ENCODE data around the gene PTPRD. TPM values are rescaled to one million over a fixed set of nuclear protein-coding genes. Genes with fewer than 3 reads are reported as not detected.

PTPRD gene
- total and polyA plus RNA-seq, 2 experiments from 2014 or later, result 11.5 to 58.0 TPM

GRCh38 chr9:8351436-8351835 lies 2261.4 kb downstream of the PTPRD start:
- Histone ChIP-seq H3K9me2 (ENCODE audit: insufficient read depth) (no peaks in the 10 kb centered on the region), H3K4me2 (no peak overlapping the region), H2AFZ (no peak overlapping the region), H4K20me1 (replicated peaks; ENCODE audit: insufficient read depth) (no peaks in the 10 kb centered on the region), H3K27ac (ENCODE audit: low read depth) (no peak overlapping the region), H3K79me2 (replicated peaks; ENCODE audit: insufficient read depth) (no peaks in the 10 kb centered on the region), H3K4me3 (no peak overlapping the region), H3K27me3 (ENCODE audit: insufficient read depth) (no peaks in the 10 kb centered on the region), H3F3A (replicated peaks; ENCODE audit: low read depth) (no peaks in the 10 kb centered on the region), H3K36me3 (ENCODE audit: insufficient read depth) (no peaks in the 10 kb centered on the region), H3K4me1 (ENCODE audit: insufficient read depth) (no peaks in the 10 kb centered on the region)
- H3K27ac Mint-ChIP-seq, result no peak overlapping the region
- no peak for DNase-seq (ENCODE audit: low spot score)
- no peaks in the 10 kb centered on the region for H3K4me1 Mint-ChIP-seq
- no peaks in the 10 kb centered on the region for H3K9me3 Mint-ChIP-seq
- H3K36me3 Mint-ChIP-seq (ENCODE audit: low read depth), result no peaks in the 10 kb centered on the region
- TF ChIP-seq STAT1 (IDR thresholded peaks at IDR 0.05; ENCODE audit: unreplicated experiment) (no peak), ZNF114 (CRISPR knock-in tag; IDR thresholded peaks at IDR 0.05) (no peak), ZNF462 (CRISPR knock-in tag; IDR thresholded peaks at IDR 0.05) (no peak), EZH2phosphoT487 (IDR thresholded peaks at IDR 0.05; ENCODE audit: unreplicated experiment) (no peak), NANOG (IDR thresholded peaks at IDR 0.05; ENCODE audit: borderline replicate concordance) (no peak), EZH2 (IDR thresholded peaks at IDR 0.05; ENCODE audit: low read depth, unreplicated experiment) (no peak)
- H3K27me3 Mint-ChIP-seq (ENCODE audit: insufficient read depth, low read depth, poor library complexity), result no peaks in the 10 kb centered on the region
- H3K4me3 Mint-ChIP-seq, result no peak overlapping the region
- ATAC-seq, result no peak

- Histone ChIP-seq H3K36me3 (ENCODE audit: insufficient read depth) (no peaks in the 10 kb centered on the region), H3K4me1 (ENCODE audit: insufficient read depth) (no peaks in the 10 kb centered on the region), H3K4me3 (no peak overlapping the region), H3K27me3 (ENCODE audit: insufficient read depth) (no peaks in the 10 kb centered on the region), H3K4me2 (no peak overlapping the region), H3K27ac (ENCODE audit: low read depth) (no peak overlapping the region), H2AFZ (no peak overlapping the region), H3K9me2 (ENCODE audit: insufficient read depth) (no peaks in the 10 kb centered on the region), H3F3A (replicated peaks; ENCODE audit: low read depth) (no peaks in the 10 kb centered on the region), H4K20me1 (replicated peaks; ENCODE audit: insufficient read depth) (no peaks in the 10 kb centered on the region), H3K79me2 (replicated peaks; ENCODE audit: insufficient read depth) (no peaks in the 10 kb centered on the region)
- H3K4me3 Mint-ChIP-seq, result no peak overlapping the region
- ATAC-seq (no peak), DNase-seq (ENCODE audit: low spot score) (no peak)
- no peaks in the 10 kb centered on the region for H3K9me3 Mint-ChIP-seq
- H3K27me3 Mint-ChIP-seq (ENCODE audit: insufficient read depth, low read depth, poor library complexity), result no peaks in the 10 kb centered on the region
- no peak overlapping the region for H3K27ac Mint-ChIP-seq
- no peaks in the 10 kb centered on the region for H3K4me1 Mint-ChIP-seq
- TF ChIP-seq POLR2AphosphoS5 (IDR thresholded peaks at IDR 0.05; ENCODE audit: low read depth), result no peak
- no peaks in the 10 kb centered on the region for H3K36me3 Mint-ChIP-seq (ENCODE audit: low read depth)
These were observed 2262.9 kb downstream of the PTPRD start for GRCh38 chr9:8349901-8350300.
